ENCODE measurements around the gene PAX6.

The PAX6 gene

DNA sequence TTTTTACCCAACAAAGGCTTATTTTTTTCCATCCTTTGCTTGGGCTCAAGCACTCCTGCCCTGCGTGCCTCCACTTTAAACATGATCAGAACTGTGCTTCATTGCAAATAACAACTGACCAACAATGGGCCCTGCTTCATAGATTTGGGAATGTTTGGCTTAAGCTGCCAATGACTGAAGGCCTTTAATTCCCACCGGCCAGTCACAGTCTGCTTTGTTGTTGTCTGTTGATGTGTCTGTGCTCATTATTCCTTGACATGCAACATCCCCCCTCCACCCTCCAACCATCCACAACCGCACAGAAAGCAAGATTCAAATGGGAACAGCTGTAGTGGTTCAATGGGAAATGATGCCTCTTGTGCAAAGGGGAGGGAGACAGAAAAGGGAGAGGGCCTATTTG lies 23.0 kb downstream of the PAX6 start:
- Histone ChIP-seq H4K20me1 (ENCODE audit: low read depth, low read length) (no peaks in the 10 kb centered on the region), H3K9ac (ENCODE audit: low read length) (no peak overlapping the region), H3K36me3 (ENCODE audit: low read length) (no peaks in the 10 kb centered on the region), H3K9me2 (replicated peaks; ENCODE audit: insufficient read depth, low read length) (no peaks in the 10 kb centered on the region), H3F3A (ENCODE audit: insufficient read depth) (no peaks in the 10 kb centered on the region), H3K79me2 (ENCODE audit: insufficient read depth, low read length) (no peaks in the 10 kb centered on the region), H3K4me2 (ENCODE audit: low read depth, low read length, poor library complexity, severe bottlenecking) (no peak overlapping the region), H3K27me3 (ENCODE audit: low read length) (no peaks in the 10 kb centered on the region), H2AFZ (ENCODE audit: low read depth, low read length, severe bottlenecking) (no peak overlapping the region), H3K9me3 (ENCODE audit: insufficient read depth, low read length) (no peaks in the 10 kb centered on the region), H3K27ac (ENCODE audit: low read depth, low read length) (no peak overlapping the region), H3K4me3 (ENCODE audit: insufficient read depth, low read length, poor library complexity, severe bottlenecking) (no peak overlapping the region)
- TF ChIP-seq, protein P1, sequence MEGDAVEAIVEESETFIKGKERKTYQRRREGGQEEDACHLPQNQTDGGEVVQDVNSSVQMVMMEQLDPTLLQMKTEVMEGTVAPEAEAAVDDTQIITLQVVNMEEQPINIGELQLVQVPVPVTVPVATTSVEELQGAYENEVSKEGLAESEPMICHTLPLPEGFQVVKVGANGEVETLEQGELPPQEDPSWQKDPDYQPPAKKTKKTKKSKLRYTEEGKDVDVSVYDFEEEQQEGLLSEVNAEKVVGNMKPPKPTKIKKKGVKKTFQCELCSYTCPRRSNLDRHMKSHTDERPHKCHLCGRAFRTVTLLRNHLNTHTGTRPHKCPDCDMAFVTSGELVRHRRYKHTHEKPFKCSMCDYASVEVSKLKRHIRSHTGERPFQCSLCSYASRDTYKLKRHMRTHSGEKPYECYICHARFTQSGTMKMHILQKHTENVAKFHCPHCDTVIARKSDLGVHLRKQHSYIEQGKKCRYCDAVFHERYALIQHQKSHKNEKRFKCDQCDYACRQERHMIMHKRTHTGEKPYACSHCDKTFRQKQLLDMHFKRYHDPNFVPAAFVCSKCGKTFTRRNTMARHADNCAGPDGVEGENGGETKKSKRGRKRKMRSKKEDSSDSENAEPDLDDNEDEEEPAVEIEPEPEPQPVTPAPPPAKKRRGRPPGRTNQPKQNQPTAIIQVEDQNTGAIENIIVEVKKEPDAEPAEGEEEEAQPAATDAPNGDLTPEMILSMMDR (IDR thresholded peaks at IDR 0.05; ENCODE audit: insufficient read depth, low read length, poor library complexity, severe bottlenecking) = no peak
- TF ChIP-seq EZH2phosphoT487 (conservative IDR thresholded peaks at IDR 0.05; ENCODE audit: low read length) = no peak

GRCh38 chr11:31786996-31787685 lies 24.0 kb downstream of the PAX6 start:
- no peak overlapping the region for H3K9ac ChIP-seq (ENCODE audit: low read length)
- H3K4me2 ChIP-seq (ENCODE audit: low read depth, low read length, poor library complexity, severe bottlenecking) = no peak overlapping the region
- no peaks in the 10 kb centered on the region for H4K20me1 ChIP-seq (ENCODE audit: low read depth, low read length)
- H3K79me2 ChIP-seq (ENCODE audit: insufficient read depth, low read length) = no peaks in the 10 kb centered on the region
- H3F3A ChIP-seq (ENCODE audit: insufficient read depth) = no peaks in the 10 kb centered on the region
- H3K4me3 ChIP-seq (ENCODE audit: insufficient read depth, low read length, poor library complexity, severe bottlenecking) = no peak overlapping the region
- H3K27ac ChIP-seq (ENCODE audit: low read depth, low read length) = no peak overlapping the region
- H3K27me3 ChIP-seq (ENCODE audit: low read length) = no peaks in the 10 kb centered on the region
- H2AFZ ChIP-seq (ENCODE audit: low read depth, low read length, severe bottlenecking) = no peak overlapping the region
- TF ChIP-seq, protein P1 (IDR thresholded peaks at IDR 0.05; ENCODE audit: insufficient read depth, low read length, poor library complexity, severe bottlenecking) = no peak
- TF ChIP-seq EZH2phosphoT487 (conservative IDR thresholded peaks at IDR 0.05; ENCODE audit: low read length) = no peak
- no peaks in the 10 kb centered on the region for H3K9me3 ChIP-seq (ENCODE audit: insufficient read depth, low read length)
- H3K9me2 ChIP-seq (replicated peaks; ENCODE audit: insufficient read depth, low read length) = no peaks in the 10 kb centered on the region
- H3K36me3 ChIP-seq (ENCODE audit: low read length) = no peaks in the 10 kb centered on the region

DNA sequence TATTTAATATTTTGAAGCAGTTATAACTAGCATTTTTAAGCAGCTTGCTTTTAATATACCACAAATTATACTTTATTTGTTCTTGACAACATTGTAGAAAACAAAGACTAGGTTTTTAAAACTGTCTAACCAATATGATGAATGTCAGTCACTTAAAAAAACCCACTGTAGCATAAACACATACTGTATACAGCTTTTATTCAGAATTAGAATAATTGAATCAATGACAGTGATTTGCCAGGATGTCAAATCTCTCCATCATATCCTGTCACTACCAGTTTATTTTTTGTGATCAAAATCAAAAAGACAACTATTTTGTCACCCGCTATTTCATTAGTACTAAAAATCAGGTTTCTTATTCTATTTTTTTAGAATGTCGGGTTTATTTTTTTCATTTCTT lies 26.5 kb downstream of the PAX6 start:
- no peaks in the 10 kb centered on the region for H3K79me2 ChIP-seq (ENCODE audit: insufficient read depth, low read length)
- H4K20me1 ChIP-seq (ENCODE audit: low read depth, low read length) = no peaks in the 10 kb centered on the region
- H3K9me2 ChIP-seq (replicated peaks; ENCODE audit: insufficient read depth, low read length) = no peaks in the 10 kb centered on the region
- TF ChIP-seq, protein P1 (IDR thresholded peaks at IDR 0.05; ENCODE audit: insufficient read depth, low read length, poor library complexity, severe bottlenecking) = no peak
- TF ChIP-seq EZH2phosphoT487 (conservative IDR thresholded peaks at IDR 0.05; ENCODE audit: low read length) = no peak
- H3F3A ChIP-seq (ENCODE audit: insufficient read depth) = no peaks in the 10 kb centered on the region
- H2AFZ ChIP-seq (ENCODE audit: low read depth, low read length, severe bottlenecking) = no peak overlapping the region
- no peak overlapping the region for H3K27ac ChIP-seq (ENCODE audit: low read depth, low read length)
- H3K4me3 ChIP-seq (ENCODE audit: insufficient read depth, low read length, poor library complexity, severe bottlenecking) = no peak overlapping the region
- no peak overlapping the region for H3K9ac ChIP-seq (ENCODE audit: low read length)
- H3K27me3 ChIP-seq (ENCODE audit: low read length) = no peaks in the 10 kb centered on the region
- no peaks in the 10 kb centered on the region for H3K9me3 ChIP-seq (ENCODE audit: insufficient read depth, low read length)
- H3K36me3 ChIP-seq (ENCODE audit: low read length) = no peaks in the 10 kb centered on the region
- H3K4me2 ChIP-seq (ENCODE audit: low read depth, low read length, poor library complexity, severe bottlenecking) = no peak overlapping the region

Measured in SU-DHL-6 (cell line).